ENCODE measurements around the gene LAMC3. TPM values are rescaled to one million over a fixed set of nuclear protein-coding genes. Genes with fewer than 3 reads are reported as not detected.

The LAMC3 gene
- total and polyA plus RNA-seq, 8 donors, result 0.61 to 9.6 (median 0.93) TPM; not detected in 1

GRCh38 chr9:130990978-130991777 is 17.8 kb upstream of the LAMC3 start:
- intact Hi-C loops (cut with DNase I; ENCODE audit: low total_unique reads), result no loop called here
- Histone ChIP-seq H3K9me3 (no peaks in the 10 kb centered on the region), H3K4me3 (no peak overlapping the region), H3K4me1 (peaks cover 0 to 8% (median 2%) of the 10 kb centered on the region in 4 donors), H3K27ac (no peak overlapping the region), H3K27me3 (peaks cover 0 to 91% (median 7%) of the 10 kb centered on the region in 3 donors), H3K36me3 (no peaks in the 10 kb centered on the region)
- 34 to 45% (median 40%) methylated on average over 16 to 26 of the region's 26 CpGs for WGBS, 5 donors
- peak in 1 of 2 donors; percentile 43 for DNase-seq
- no peak for TF ChIP-seq CTCF (IDR thresholded peaks at IDR 0.05)

- Histone ChIP-seq H3K27me3 (peaks cover 0 to 86% (median 4%) of the 10 kb centered on the region in 3 donors), H3K36me3 (no peaks in the 10 kb centered on the region), H3K4me3 (no peak overlapping the region), H3K9me3 (no peaks in the 10 kb centered on the region), H3K4me1 (peaks cover 0 to 8% (median 2%) of the 10 kb centered on the region in 4 donors), H3K27ac (no peak overlapping the region)
- 76 to 79% (median 79%) methylated on average over 12 to 20 of the region's 20 CpGs for WGBS, 5 donors
- DNase-seq, result no peak
- intact Hi-C loops (cut with DNase I; ENCODE audit: low total_unique reads), result no loop called here
- TF ChIP-seq CTCF (IDR thresholded peaks at IDR 0.05) (no peak), POLR2A (IDR thresholded peaks at IDR 0.05) (no peak), EP300 (IDR thresholded peaks at IDR 0.05) (no peak), POLR2AphosphoS5 (IDR thresholded peaks at IDR 0.05) (no peak)
Observed at GRCh38 chr9:130991778-130992681, 16.9 kb upstream of the LAMC3 start.

DNA sequence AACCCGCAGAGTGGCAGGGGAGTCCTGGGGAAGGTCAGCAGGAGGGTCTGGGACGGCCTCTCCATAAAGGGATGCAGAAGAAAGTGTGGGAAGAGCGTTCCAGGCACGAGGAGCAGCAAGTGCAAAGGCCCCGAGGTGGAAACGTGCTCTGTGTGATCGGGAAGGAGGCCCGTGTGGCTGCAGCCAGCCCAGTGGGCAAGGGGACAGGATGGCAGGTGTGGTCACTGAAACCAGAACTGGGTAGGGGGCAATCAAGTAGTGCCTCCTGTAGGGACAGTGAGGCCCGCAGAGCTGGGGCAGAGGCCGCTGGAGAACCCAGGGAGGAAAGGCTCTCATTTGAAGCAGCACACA is 16.3 kb upstream of the LAMC3 start:
- Histone ChIP-seq H3K4me3 (no peak overlapping the region), H3K36me3 (no peaks in the 10 kb centered on the region), H3K4me1 (peaks cover 0 to 8% (median 2%) of the 10 kb centered on the region in 4 donors), H3K27me3 (peaks cover 0 to 90% (median 4%) of the 10 kb centered on the region in 3 donors), H3K9me3 (no peaks in the 10 kb centered on the region), H3K27ac (no peak overlapping the region)
- 84 to 92% (median 92%) methylated on average over 10 of the region's 10 CpGs for WGBS, 5 donors
- TF ChIP-seq POLR2AphosphoS5 (IDR thresholded peaks at IDR 0.05) (no peak), EP300 (IDR thresholded peaks at IDR 0.05) (no peak), POLR2A (IDR thresholded peaks at IDR 0.05) (no peak)
- no peak for DNase-seq
- intact Hi-C loops (cut with DNase I; ENCODE audit: low total_unique reads), result no loop called here

GRCh38 chr9:130993303-130994030 is 15.5 kb upstream of the LAMC3 start:
- no peak for DNase-seq
- Histone ChIP-seq H3K9me3 (no peaks in the 10 kb centered on the region), H3K4me3 (no peak overlapping the region), H3K27me3 (peaks cover 0 to 90% (median 11%) of the 10 kb centered on the region in 3 donors), H3K27ac (no peak overlapping the region), H3K36me3 (no peaks in the 10 kb centered on the region), H3K4me1 (peaks cover 0 to 8% (median 2%) of the 10 kb centered on the region in 4 donors)
- 65 to 81% (median 71%) methylated on average over 13 to 14 of the region's 14 CpGs for WGBS, 5 donors
- intact Hi-C loops (cut with DNase I; ENCODE audit: low total_unique reads), result no loop called here
- no peak for TF ChIP-seq CTCF (IDR thresholded peaks at IDR 0.05)
- TF ChIP-seq EP300 (IDR thresholded peaks at IDR 0.05), result no peak
- no peak for TF ChIP-seq POLR2AphosphoS5 (IDR thresholded peaks at IDR 0.05)
- TF ChIP-seq POLR2A (IDR thresholded peaks at IDR 0.05), result no peak

All from stomach (tissue), 9 donors.